Ishikawa (cell line): ENCODE results near the gene AOX1.

ENCODE experiments used
- CEBPB ChIP-seq: IDR thresholded peaks from 2 replicates; pipeline ENCODE4 v1.6.1; 2012
- CREB1 ChIP-seq: IDR thresholded peaks from 2 replicates; pipeline ENCODE4 v1.6.1; 2012; ENCODE audit warnings: low read depth
- EGR1 ChIP-seq: IDR thresholded peaks from 2 replicates; pipeline ENCODE4 v1.6.1; 2012
- EP300 ChIP-seq: IDR thresholded peaks from 2 replicates; pipeline ENCODE4 v1.6.1; 2012; ENCODE audit warnings: borderline replicate concordance
- FOXM1 ChIP-seq: IDR thresholded peaks from 2 replicates; pipeline ENCODE4 v1.6.1; 2012; ENCODE audit warnings: low read depth, borderline replicate concordance
- MAX ChIP-seq: IDR thresholded peaks from 2 replicates; pipeline ENCODE4 v1.6.1; 2012
- NFIC ChIP-seq: IDR thresholded peaks from 2 replicates; pipeline ENCODE4 v1.6.1; 2012
- RAD21 ChIP-seq: IDR thresholded peaks from 2 replicates; pipeline ENCODE4 v1.6.1; 2012; ENCODE audit warnings: low read depth
- REST ChIP-seq: IDR thresholded peaks from 2 replicates; pipeline ENCODE4 v1.6.1; 2012; ENCODE audit warnings: low read depth, mild to moderate bottlenecking
- TAF1 ChIP-seq: IDR thresholded peaks from 2 replicates; pipeline ENCODE4 v1.6.1; 2012; ENCODE audit warnings: low read depth, mild to moderate bottlenecking
- TCF12 ChIP-seq: IDR thresholded peaks from 2 replicates; pipeline ENCODE4 v1.6.1; 2012; ENCODE audit warnings: low read depth
- TEAD4 ChIP-seq: IDR thresholded peaks from 2 replicates; pipeline ENCODE4 v1.6.1; 2012
- USF1 ChIP-seq: IDR thresholded peaks from 2 replicates; pipeline ENCODE4 v1.6.1; 2012
- YY1 ChIP-seq: IDR thresholded peaks from 2 replicates; pipeline ENCODE4 v1.6.1; 2012; ENCODE audit warnings: low read depth
- ZBTB7A ChIP-seq: IDR thresholded peaks from 2 replicates; pipeline ENCODE4 v1.6.1; 2012; ENCODE audit warnings: low read depth

AOX1 gene

GRCh38 chr2:200609028-200609614 is 23.3 kb downstream of the AOX1 start:
- TF ChIP-seq RAD21 (no peak), YY1 (no peak), REST (no peak), EGR1 (no peak), TAF1 (no peak), TCF12 (no peak), EP300 (no peak), CREB1 (no peak), ZBTB7A (no peak), CEBPB (no peak), FOXM1 (no peak), USF1 (no peak), NFIC (no peak)

GRCh38 chr2:200613692-200614091 is 27.9 kb downstream of the AOX1 start:
- TF ChIP-seq YY1 (no peak), TCF12 (no peak), TAF1 (no peak)

- TF ChIP-seq CREB1 (no peak), YY1 (no peak), TAF1 (no peak), NFIC (no peak), REST (no peak), FOXM1 (no peak), MAX (no peak), CEBPB (no peak), USF1 (no peak), RAD21 (no peak), EGR1 (no peak), TEAD4 (no peak), TCF12 (no peak)
Measured at GRCh38 chr2:200614249-200614648, 28.4 kb downstream of the AOX1 start.

GRCh38 chr2:200615247-200615646 is 29.4 kb downstream of the AOX1 start:
- no peak for TF ChIP-seq CREB1
- TF ChIP-seq MAX: no peak
- TF ChIP-seq EGR1: no peak
- TF ChIP-seq TEAD4: no peak
- no peak for TF ChIP-seq NFIC
- no peak for TF ChIP-seq YY1
- no peak for TF ChIP-seq FOXM1

- TF ChIP-seq CEBPB (no peak), NFIC (no peak), TAF1 (no peak), EGR1 (no peak), MAX (no peak), USF1 (no peak)
Measured at GRCh38 chr2:200616193-200616592, 30.4 kb downstream of the AOX1 start.

GRCh38 chr2:200616656-200617055 is 30.8 kb downstream of the AOX1 start:
- TF ChIP-seq TAF1 (no peak), USF1 (no peak), TCF12 (no peak), RAD21 (no peak), CREB1 (no peak), YY1 (no peak), CEBPB (no peak), NFIC (no peak)
